Testis (tissue), 2 donors: Measurements from ENCODE around the gene REPIN1.

Experiments
- POLR2A ChIP-seq: fragments of 450-650 bp; IDR thresholded peaks from one replicate; pipeline ENCODE4 v1.6.1; 2017; ENCODE audit warnings: antibody characterized with exemption, mild to moderate bottlenecking, moderate library complexity
- TF ChIP-seq, protein P1 (sequence below), 3 experiments: fragments of 450-650 bp in 2 of 3; fragments of 200-600 bp in 1 of 3; sonication (generic) in 1 of 3; IDR thresholded peaks; one replicate each; pipeline ENCODE4 v1.5.1; 2016 to 2019; ENCODE audit warnings: antibody characterized with exemption in 3 of 3, mild to moderate bottlenecking in 2 of 3, moderate library complexity in 1 of 3

DNA sequence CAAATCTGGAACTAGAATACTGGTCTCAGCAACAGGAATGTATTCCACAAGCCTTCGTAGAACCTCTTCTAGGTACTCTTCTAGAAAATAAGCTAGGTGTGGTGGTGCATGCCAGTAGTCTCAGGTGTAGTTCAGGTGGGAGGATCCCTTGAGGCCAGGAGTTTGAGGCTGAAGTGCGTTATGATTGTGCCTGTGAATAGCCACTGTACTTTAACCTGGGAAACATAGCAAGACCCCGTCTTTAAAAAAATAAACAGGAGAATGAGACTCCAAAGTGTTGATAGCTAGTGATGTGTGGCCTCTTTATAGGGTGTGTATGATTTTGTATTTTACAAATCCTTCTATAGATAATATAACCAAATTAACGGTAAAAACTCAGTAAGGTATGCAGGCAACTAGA lies 9.0 kb downstream of the REPIN1 start:
- TF ChIP-seq, protein P1, sequence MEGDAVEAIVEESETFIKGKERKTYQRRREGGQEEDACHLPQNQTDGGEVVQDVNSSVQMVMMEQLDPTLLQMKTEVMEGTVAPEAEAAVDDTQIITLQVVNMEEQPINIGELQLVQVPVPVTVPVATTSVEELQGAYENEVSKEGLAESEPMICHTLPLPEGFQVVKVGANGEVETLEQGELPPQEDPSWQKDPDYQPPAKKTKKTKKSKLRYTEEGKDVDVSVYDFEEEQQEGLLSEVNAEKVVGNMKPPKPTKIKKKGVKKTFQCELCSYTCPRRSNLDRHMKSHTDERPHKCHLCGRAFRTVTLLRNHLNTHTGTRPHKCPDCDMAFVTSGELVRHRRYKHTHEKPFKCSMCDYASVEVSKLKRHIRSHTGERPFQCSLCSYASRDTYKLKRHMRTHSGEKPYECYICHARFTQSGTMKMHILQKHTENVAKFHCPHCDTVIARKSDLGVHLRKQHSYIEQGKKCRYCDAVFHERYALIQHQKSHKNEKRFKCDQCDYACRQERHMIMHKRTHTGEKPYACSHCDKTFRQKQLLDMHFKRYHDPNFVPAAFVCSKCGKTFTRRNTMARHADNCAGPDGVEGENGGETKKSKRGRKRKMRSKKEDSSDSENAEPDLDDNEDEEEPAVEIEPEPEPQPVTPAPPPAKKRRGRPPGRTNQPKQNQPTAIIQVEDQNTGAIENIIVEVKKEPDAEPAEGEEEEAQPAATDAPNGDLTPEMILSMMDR (IDR thresholded peaks at IDR 0.05): no peak
- no peak for TF ChIP-seq POLR2A
